T-helper 22 cell (primary cell): ENCODE data around the gene PPP1R3A.

ENCODE experiments used
- DNase-seq: peaks from one replicate; pipeline ENCODE4 v3.0.0-alpha.2; 2020; ENCODE audit warnings: low read depth

PPP1R3A gene

GRCh38 chr7:113883096-113883495 is 35.7 kb downstream of the PPP1R3A start:
- DNase-seq = no peak

- DNase-seq = no peak
Measured at GRCh38 chr7:113880559-113880958, 38.2 kb downstream of the PPP1R3A start.

GRCh38 chr7:113878394-113878992 is 40.3 kb downstream of the PPP1R3A start:
- DNase-seq = no peak

GRCh38 chr7:113875224-113875623 is 43.6 kb downstream of the PPP1R3A start:
- no peak for DNase-seq

GRCh38 chr7:113873554-113874151 is 45.2 kb downstream of the PPP1R3A start:
- no peak for DNase-seq

- no peak for DNase-seq
Measured at GRCh38 chr7:113872981-113873380, 45.8 kb downstream of the PPP1R3A start.

- no peak for DNase-seq
Measured at GRCh38 chr7:113867325-113867724, 51.5 kb downstream of the PPP1R3A start.

GRCh38 chr7:113856010-113856409 is 62.8 kb downstream of the PPP1R3A start:
- no peak for DNase-seq

GRCh38 chr7:113840954-113841353 is 77.9 kb downstream of the PPP1R3A start:
- DNase-seq = no peak

GRCh38 chr7:113835367-113835766 is 83.4 kb downstream of the PPP1R3A start:
- DNase-seq = no peak

- DNase-seq = no peak
Measured at GRCh38 chr7:113832196-113832745, 86.5 kb downstream of the PPP1R3A start.

GRCh38 chr7:113831556-113831955 is 87.3 kb downstream of the PPP1R3A start:
- no peak for DNase-seq

- no peak for DNase-seq
Measured at GRCh38 chr7:113828581-113828980, 90.2 kb downstream of the PPP1R3A start.
